ENCODE measurements around the gene SLC35F6. TPM values are rescaled to one million over a fixed set of nuclear protein-coding genes. Genes with fewer than 3 reads are reported as not detected.

SLC35F6 gene
- polyA plus RNA-seq, 1 donor (not counting 4 experiments of a cell fraction or from before 2014, with no cell fraction given): 25.7 TPM

DNA sequence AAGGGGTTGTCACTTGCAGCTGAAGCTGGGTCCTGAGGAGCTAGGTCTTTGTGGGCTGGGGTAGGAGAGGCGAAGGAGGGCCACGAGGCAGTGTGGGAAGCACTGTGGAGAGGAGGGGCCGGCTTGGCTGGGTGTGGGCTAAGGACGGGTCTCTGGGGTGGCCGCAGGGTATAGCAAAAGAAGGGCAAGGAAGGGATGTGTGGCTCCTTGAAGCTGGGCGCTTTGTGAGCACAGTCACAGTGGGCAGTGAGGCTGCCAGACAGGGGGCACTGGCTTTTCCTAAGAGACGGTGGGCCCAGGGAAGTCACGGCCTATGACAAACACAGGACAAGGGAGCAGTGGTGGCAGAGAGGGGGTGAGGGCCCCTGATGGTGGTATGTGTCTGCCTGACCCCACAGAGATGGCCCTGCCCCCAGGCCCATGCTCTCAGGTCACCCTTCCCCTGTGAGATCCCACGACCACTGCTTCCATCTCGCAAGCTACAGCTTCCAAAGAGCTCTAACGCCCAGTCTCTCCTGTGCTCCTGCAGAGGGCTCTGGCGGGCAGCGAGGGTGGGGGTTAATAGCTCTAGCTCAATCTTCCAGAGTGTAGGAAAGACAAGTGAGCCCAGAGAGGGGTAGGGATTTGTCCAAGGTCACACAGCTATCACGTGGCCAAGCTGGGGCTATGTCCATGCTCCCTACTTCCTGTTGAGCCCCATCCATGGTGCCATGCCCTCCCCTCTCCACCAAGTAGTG is 39.1 kb upstream of the SLC35F6 start:
- Histone ChIP-seq H3K36me3 (ENCODE audit: control insufficient read depth in 2 of 2, extremely low read depth in 1 of 2, insufficient read depth in 2 of 2, low read length in 2 of 2) (no peaks in the 10 kb centered on the region), H3K9ac (ENCODE audit: control insufficient read depth, extremely low read depth, insufficient read depth, low read length) (no peak overlapping the region), H3K27ac (ENCODE audit: control insufficient read depth, insufficient read depth, low read length) (no peak overlapping the region), H2AFZ (ENCODE audit: control insufficient read depth, low read length) (no peak overlapping the region), H4K20me1 (ENCODE audit: control insufficient read depth, extremely low read depth, insufficient read depth, low read length) (no peaks in the 10 kb centered on the region), H3K4me3 (ENCODE audit: control insufficient read depth in 2 of 3, extremely low read depth in 1 of 3, insufficient read depth in 2 of 3, low read depth in 1 of 3, low read length in 3 of 3) (no peak overlapping the region), H3K9me1 (ENCODE audit: control insufficient read depth, extremely low read depth, insufficient read depth, low read length) (no peaks in the 10 kb centered on the region), H3K79me2 (ENCODE audit: control insufficient read depth, insufficient read depth, low read length) (no peaks in the 10 kb centered on the region), H3K27me3 (ENCODE audit: control insufficient read depth, extremely low read depth, insufficient read depth, low read length) (peaks cover 6% of the 10 kb centered on the region), H3K4me1 (ENCODE audit: control insufficient read depth, extremely low read depth, insufficient read depth, low read length) (no peaks in the 10 kb centered on the region), H3K9me3 (ENCODE audit: control insufficient read depth, low read depth, low read length) (no peaks in the 10 kb centered on the region), H3K4me2 (ENCODE audit: control insufficient read depth, extremely low read depth, insufficient read depth, low read depth, low read length) (no peak overlapping the region)
- FAIRE-seq (no peak), DNase-seq (ENCODE audit: low read depth, low spot score) (no peak)
- no peak for TF ChIP-seq EZH2 (IDR thresholded peaks at IDR 0.05; ENCODE audit: low read length)
- TF ChIP-seq, protein P1, sequence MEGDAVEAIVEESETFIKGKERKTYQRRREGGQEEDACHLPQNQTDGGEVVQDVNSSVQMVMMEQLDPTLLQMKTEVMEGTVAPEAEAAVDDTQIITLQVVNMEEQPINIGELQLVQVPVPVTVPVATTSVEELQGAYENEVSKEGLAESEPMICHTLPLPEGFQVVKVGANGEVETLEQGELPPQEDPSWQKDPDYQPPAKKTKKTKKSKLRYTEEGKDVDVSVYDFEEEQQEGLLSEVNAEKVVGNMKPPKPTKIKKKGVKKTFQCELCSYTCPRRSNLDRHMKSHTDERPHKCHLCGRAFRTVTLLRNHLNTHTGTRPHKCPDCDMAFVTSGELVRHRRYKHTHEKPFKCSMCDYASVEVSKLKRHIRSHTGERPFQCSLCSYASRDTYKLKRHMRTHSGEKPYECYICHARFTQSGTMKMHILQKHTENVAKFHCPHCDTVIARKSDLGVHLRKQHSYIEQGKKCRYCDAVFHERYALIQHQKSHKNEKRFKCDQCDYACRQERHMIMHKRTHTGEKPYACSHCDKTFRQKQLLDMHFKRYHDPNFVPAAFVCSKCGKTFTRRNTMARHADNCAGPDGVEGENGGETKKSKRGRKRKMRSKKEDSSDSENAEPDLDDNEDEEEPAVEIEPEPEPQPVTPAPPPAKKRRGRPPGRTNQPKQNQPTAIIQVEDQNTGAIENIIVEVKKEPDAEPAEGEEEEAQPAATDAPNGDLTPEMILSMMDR (optimal IDR thresholded peaks at IDR 0.05 in 1 of 3, IDR thresholded peaks at IDR 0.05 in 1 of 3, conservative IDR thresholded peaks at IDR 0.05 in 1 of 3; ENCODE audit: extremely low read depth in 1 of 3, insufficient read depth in 2 of 3, low read length in 3 of 3): no peak
- dilution Hi-C loops (cut with MboI; ENCODE audit: extremely low pct_ligation_motif_present, low sequenced_read_pairs): no loop called here

DNA sequence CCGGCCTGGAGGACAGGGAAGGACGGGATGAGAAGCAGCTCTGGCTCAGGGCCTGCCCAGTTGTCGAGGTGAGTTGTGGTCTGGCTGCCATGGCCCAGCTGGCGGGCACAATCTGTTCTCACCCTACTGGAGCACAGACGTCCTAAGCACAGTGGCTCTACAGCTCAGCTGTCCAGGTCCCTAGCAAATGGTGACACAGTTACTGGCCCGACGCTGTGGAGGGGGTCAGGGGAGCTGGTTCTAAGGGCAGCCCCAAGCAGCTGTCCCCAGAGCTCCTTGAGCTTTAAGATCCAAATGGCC is 38.6 kb upstream of the SLC35F6 start:
- dilution Hi-C loops (cut with MboI; ENCODE audit: extremely low pct_ligation_motif_present, low sequenced_read_pairs): no loop called here
- H3K27ac ChIP-seq (ENCODE audit: control insufficient read depth, insufficient read depth, low read length): no peak overlapping the region
- no peaks in the 10 kb centered on the region for H3K9me3 ChIP-seq (ENCODE audit: control insufficient read depth, low read depth, low read length)
- FAIRE-seq: no peak
- no peaks in the 10 kb centered on the region for H3K36me3 ChIP-seq (ENCODE audit: control insufficient read depth in 2 of 2, extremely low read depth in 1 of 2, insufficient read depth in 2 of 2, low read length in 2 of 2)
- H3K4me1 ChIP-seq (ENCODE audit: control insufficient read depth, extremely low read depth, insufficient read depth, low read length): no peaks in the 10 kb centered on the region
- no peak overlapping the region for H3K9ac ChIP-seq (ENCODE audit: control insufficient read depth, extremely low read depth, insufficient read depth, low read length)
- no peaks in the 10 kb centered on the region for H3K9me1 ChIP-seq (ENCODE audit: control insufficient read depth, extremely low read depth, insufficient read depth, low read length)
- no peaks in the 10 kb centered on the region for H4K20me1 ChIP-seq (ENCODE audit: control insufficient read depth, extremely low read depth, insufficient read depth, low read length)
- no peak overlapping the region for H3K4me2 ChIP-seq (ENCODE audit: control insufficient read depth, extremely low read depth, insufficient read depth, low read depth, low read length)
- DNase-seq (ENCODE audit: low read depth, low spot score): no peak
- peaks cover 6% of the 10 kb centered on the region for H3K27me3 ChIP-seq (ENCODE audit: control insufficient read depth, extremely low read depth, insufficient read depth, low read length)
- H3K4me3 ChIP-seq (ENCODE audit: control insufficient read depth in 2 of 3, extremely low read depth in 1 of 3, insufficient read depth in 2 of 3, low read depth in 1 of 3, low read length in 3 of 3): no peak overlapping the region
- H2AFZ ChIP-seq (ENCODE audit: control insufficient read depth, low read length): no peak overlapping the region
- TF ChIP-seq EZH2 (IDR thresholded peaks at IDR 0.05; ENCODE audit: low read length): no peak
- TF ChIP-seq, protein P1 (optimal IDR thresholded peaks at IDR 0.05 in 1 of 3, IDR thresholded peaks at IDR 0.05 in 1 of 3, conservative IDR thresholded peaks at IDR 0.05 in 1 of 3; ENCODE audit: extremely low read depth in 1 of 3, insufficient read depth in 2 of 3, low read length in 3 of 3): no peak
- H3K79me2 ChIP-seq (ENCODE audit: control insufficient read depth, insufficient read depth, low read length): no peaks in the 10 kb centered on the region

All from keratinocyte (primary cell).